Measurements from ENCODE around the gene NMD3. TPM values are rescaled to one million over a fixed set of nuclear protein-coding genes. Genes with fewer than 3 reads are reported as not detected.

The NMD3 gene
- total RNA-seq, 4 donors from 2014 or later = 25.4 to 37.0 (median 30.0) TPM

GRCh38 chr3:161197855-161198850 is 23.0 kb upstream of the NMD3 start:
- intact Hi-C loops (cut with DNase I; ENCODE audit: low total_unique reads) = no loop called here
- WGBS, 2 donors = 73 to 81% methylated on average over 6 of the region's 6 CpGs
- DNase-seq (ENCODE audit: low spot score in 2 of 2) = no peak
- TF ChIP-seq CTCF (IDR thresholded peaks at IDR 0.05) (no peak), POLR2A (IDR thresholded peaks at IDR 0.05) (no peak)
- H3K4me3 ChIP-seq (ENCODE audit: low read depth, poor library complexity, severe bottlenecking) = no peak overlapping the region

GRCh38 chr3:161199926-161200325 is 21.2 kb upstream of the NMD3 start:
- 78 to 88% methylated on average over 3 of the region's 3 CpGs for WGBS, 2 donors
- intact Hi-C loops (cut with DNase I; ENCODE audit: low total_unique reads) = no loop called here

GRCh38 chr3:161203485-161204098 is 17.5 kb upstream of the NMD3 start:
- TF ChIP-seq CTCF (IDR thresholded peaks at IDR 0.05) = no peak
- TF ChIP-seq POLR2A (IDR thresholded peaks at IDR 0.05) = no peak
- WGBS, 2 donors = 93% methylated on average over 4 of the region's 4 CpGs
- DNase-seq (ENCODE audit: low spot score in 2 of 2) = no peak
- intact Hi-C loops (cut with DNase I; ENCODE audit: low total_unique reads) = no loop called here
- H3K4me3 ChIP-seq (ENCODE audit: low read depth, poor library complexity, severe bottlenecking) = no peak overlapping the region

More at GRCh38 chr3:161199926-161200325, 21.2 kb upstream of the NMD3 start:
- TF ChIP-seq POLR2A (IDR thresholded peaks at IDR 0.05) = no peak
- no peak for TF ChIP-seq CTCF (IDR thresholded peaks at IDR 0.05)
- H3K4me3 ChIP-seq (ENCODE audit: low read depth, poor library complexity, severe bottlenecking) = no peak overlapping the region
- no peak for DNase-seq (ENCODE audit: low spot score in 2 of 2)

GRCh38 chr3:161208931-161209330 is 12.2 kb upstream of the NMD3 start:
- no peak for DNase-seq (ENCODE audit: low spot score in 2 of 2)
- TF ChIP-seq POLR2A (IDR thresholded peaks at IDR 0.05) (no peak), CTCF (IDR thresholded peaks at IDR 0.05) (no peak)
- WGBS, 2 donors = 89 to 94% methylated on average over 4 of the region's 4 CpGs
- intact Hi-C loops (cut with DNase I; ENCODE audit: low total_unique reads) = no loop called here
- no peak overlapping the region for H3K4me3 ChIP-seq (ENCODE audit: low read depth, poor library complexity, severe bottlenecking)

DNA sequence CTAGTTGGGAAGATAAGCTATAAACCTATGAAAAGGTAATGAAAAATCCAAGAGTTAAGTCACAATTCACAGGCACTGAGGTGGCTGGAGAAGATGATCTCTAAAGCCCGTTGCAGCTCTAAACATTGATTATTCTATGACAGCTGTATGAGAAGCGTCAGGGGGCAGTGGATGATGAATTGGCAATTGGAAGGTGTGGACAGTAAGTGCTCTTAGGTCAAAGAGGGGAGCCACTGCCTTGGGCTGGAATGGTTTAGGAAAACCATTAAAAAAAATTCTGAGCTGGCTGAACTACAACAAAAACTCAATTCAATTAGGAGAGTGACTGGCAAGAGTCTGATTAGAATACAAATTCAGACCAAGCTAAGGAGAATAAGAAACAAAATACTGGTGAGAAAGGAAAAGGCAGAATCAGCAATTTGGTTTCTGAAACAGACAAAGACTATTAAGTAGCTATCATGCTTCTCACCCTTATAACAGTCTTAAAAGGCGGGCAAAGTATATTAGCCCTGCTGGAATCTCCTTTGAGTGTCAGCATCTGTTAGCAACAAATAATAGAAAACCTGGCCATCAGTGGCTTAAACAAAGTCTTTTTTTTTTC is 8.8 kb upstream of the NMD3 start:
- 70 to 84% methylated on average over 3 of the region's 3 CpGs for WGBS, 2 donors
- intact Hi-C loops (cut with DNase I; ENCODE audit: low total_unique reads) = no loop called here
- TF ChIP-seq CTCF (IDR thresholded peaks at IDR 0.05) (no peak), POLR2A (IDR thresholded peaks at IDR 0.05) (no peak)
- DNase-seq (ENCODE audit: low spot score in 2 of 2) = no peak
- no peak overlapping the region for H3K4me3 ChIP-seq (ENCODE audit: low read depth, poor library complexity, severe bottlenecking)

Data from lower leg skin (tissue), 4 donors.